Hepatocyte (in vitro differentiated cells): ENCODE results near the gene METTL6. TPM values are rescaled to one million over a fixed set of nuclear protein-coding genes. Genes with fewer than 3 reads are reported as not detected.

Source experiments
- DNase-seq: peaks from one replicate; pipeline ENCODE4 v3.0.0-alpha.2; 2016; ENCODE audit warnings: low spot score
- H2AFZ ChIP-seq: fragments of 200-600 bp; sonication (generic); 2 replicates; pipeline ENCODE4 v1.6.0; 2016; ENCODE audit warnings: antibody characterized with exemption, mild to moderate bottlenecking
- H3K27ac ChIP-seq: fragments of 200-600 bp; sonication (generic); 2 replicates; pipeline ENCODE4 v1.5.1; 2016; ENCODE audit warnings: mild to moderate bottlenecking
- H3K27me3 ChIP-seq: fragments of 200-600 bp; sonication (generic); 2 replicates; pipeline ENCODE4 v1.6.1; 2016
- H3K36me3 ChIP-seq: fragments of 200-600 bp; sonication (generic); replicated peaks from 2 replicates; pipeline ENCODE4 v1.5.1; 2016; ENCODE audit warnings: low read depth; ENCODE audit not compliant: insufficient read depth
- H3K4me1 ChIP-seq: fragments of 200-600 bp; sonication (generic); 2 replicates; pipeline ENCODE4 v1.5.1; 2016; ENCODE audit warnings: mild to moderate bottlenecking, moderate library complexity; ENCODE audit not compliant: insufficient read depth
- H3K4me2 ChIP-seq: fragments of 200-600 bp; sonication (generic); 2 replicates; pipeline ENCODE4 v1.6.0; 2016
- H3K4me3 ChIP-seq: fragments of 200-600 bp; sonication (generic); 2 replicates; pipeline ENCODE4 v1.5.1; 2016; ENCODE audit warnings: mild to moderate bottlenecking
- H3K79me2 ChIP-seq: fragments of 200-600 bp; sonication (generic); 2 replicates; pipeline ENCODE4 v1.6.0; 2017; ENCODE audit warnings: mild to moderate bottlenecking
- H3K9me2 ChIP-seq: fragments of 200-600 bp; sonication (generic); replicated peaks from 2 replicates; pipeline ENCODE4 v1.6.0; 2017; ENCODE audit warnings: mild to moderate bottlenecking; ENCODE audit not compliant: insufficient read depth
- H3K9me3 ChIP-seq: fragments of 200-600 bp; sonication (generic); 2 replicates; pipeline ENCODE4 v1.5.1; 2016; ENCODE audit warnings: low read depth, mild to moderate bottlenecking
- H4K20me1 ChIP-seq: fragments of 200-600 bp; sonication (generic); 2 replicates; pipeline ENCODE4 v1.6.0; 2016; ENCODE audit warnings: mild to moderate bottlenecking; ENCODE audit not compliant: insufficient read depth, poor library complexity, severe bottlenecking
- CTCF ChIP-seq: fragments of 200-600 bp; sonication (generic); IDR thresholded peaks from 2 replicates; pipeline ENCODE4 v1.5.1; 2016; ENCODE audit warnings: antibody characterized with exemption, mild to moderate bottlenecking; ENCODE audit not compliant: poor library complexity
- EZH2 ChIP-seq: fragments of 200-600 bp; sonication (generic); IDR thresholded peaks from 2 replicates; pipeline ENCODE4 v1.6.1; 2016; ENCODE audit warnings: antibody characterized with exemption, mild to moderate bottlenecking, borderline replicate concordance
- EZH2phosphoT487 ChIP-seq: fragments of 200-600 bp; sonication (generic); IDR thresholded peaks from one replicate; pipeline ENCODE4 v1.6.1; 2018; ENCODE audit warnings: antibody characterized with exemption, mild to moderate bottlenecking, low read depth, moderate library complexity; ENCODE audit not compliant: unreplicated experiment, severe bottlenecking
- WGBS: methylation state at CpG from one replicate; pipeline ENCODE4 v1.1.6; 2016; ENCODE audit warnings: low lambda C conversion rate; ENCODE audit errors: missing lambda C conversion rate; 5-methylcytosine and 5-hydroxymethylcytosine counted together
- polyA plus RNA-seq: library from polyadenylated mRNA; unstranded; fragments of >200 nt; fragmentation: Nextera tagmentation; extraction: Ambion mirVana; gene quantifications from 2 replicates; pipeline ENCODE4 v1.2.1, GENCODE V29; 2016
- total RNA-seq: library from RNA; depleted of rRNA; stranded (reverse); fragments of >200 nt; gene quantifications from 2 replicates; pipeline ENCODE4 v1.2.3, GENCODE V29; 2014

METTL6 gene
- total and polyA plus RNA-seq, 2 experiments from 2014 or later, result 13.4 to 21.4 TPM

GRCh38 chr3:15433531-15433930 is 6.2 kb upstream of the METTL6 start:
- no peak for TF ChIP-seq EZH2phosphoT487

GRCh38 chr3:15431256-15431837 is 4.0 kb upstream of the METTL6 start:
- Histone ChIP-seq H3K9me2 (no peaks in the 10 kb centered on the region), H3K36me3 (no peaks in the 10 kb centered on the region), H2AFZ (no peak overlapping the region), H3K27ac (no peak overlapping the region), H3K4me2 (no peak overlapping the region), H3K4me3 (no peak overlapping the region), H3K4me1 (peaks cover 17% of the 10 kb centered on the region), H3K79me2 (peaks cover 57% of the 10 kb centered on the region), H3K27me3 (no peaks in the 10 kb centered on the region), H3K9me3 (no peaks in the 10 kb centered on the region), H4K20me1 (peaks cover 17% of the 10 kb centered on the region)
- TF ChIP-seq CTCF (no peak), EZH2phosphoT487 (no peak), EZH2 (no peak)
- DNase-seq, result no peak
- 93% methylated on average over 3 of the region's 3 CpGs for WGBS

More at GRCh38 chr3:15433531-15433930, 6.2 kb upstream of the METTL6 start:
- Histone ChIP-seq H3K9me3 (no peaks in the 10 kb centered on the region), H3K27me3 (no peaks in the 10 kb centered on the region), H3K36me3 (no peaks in the 10 kb centered on the region), H2AFZ (no peak overlapping the region), H3K27ac (no peak overlapping the region), H3K4me3 (no peak overlapping the region), H3K9me2 (no peaks in the 10 kb centered on the region), H3K4me2 (no peak overlapping the region), H4K20me1 (peaks cover 17% of the 10 kb centered on the region), H3K79me2 (peaks cover 38% of the 10 kb centered on the region), H3K4me1 (peaks cover 13% of the 10 kb centered on the region)
- 100% methylated on average over 1 of the region's 1 CpG for WGBS
- DNase-seq, result no peak

- 66% methylated on average over 1 of the region's 1 CpG for WGBS
- H3K9me2 ChIP-seq, result no peaks in the 10 kb centered on the region
- H3K36me3 ChIP-seq, result no peaks in the 10 kb centered on the region
- no peaks in the 10 kb centered on the region for H3K27me3 ChIP-seq
- DNase-seq, result no peak
- no peaks in the 10 kb centered on the region for H3K9me3 ChIP-seq
- peaks cover 64% of the 10 kb centered on the region for H3K79me2 ChIP-seq
- H3K4me3 ChIP-seq, result no peak overlapping the region
- TF ChIP-seq EZH2phosphoT487 (no peak), EZH2 (no peak), CTCF (no peak)
- peaks cover 17% of the 10 kb centered on the region for H4K20me1 ChIP-seq
- no peak overlapping the region for H3K4me2 ChIP-seq
- H3K27ac ChIP-seq, result no peak overlapping the region
- H2AFZ ChIP-seq, result no peak overlapping the region
- peaks cover 25% of the 10 kb centered on the region for H3K4me1 ChIP-seq
Measured at GRCh38 chr3:15430624-15431023, 3.3 kb upstream of the METTL6 start.

GRCh38 chr3:15429080-15429479 is 1.7 kb upstream of the METTL6 start:
- 96% methylated on average over 6 of the region's 6 CpGs for WGBS
- H3K4me1 ChIP-seq, result peaks cover 28% of the 10 kb centered on the region

More at GRCh38 chr3:15429080-15429479, 1.7 kb upstream of the METTL6 start:
- peak overlapping the region; percentile 90 for H3K4me3 ChIP-seq
- H2AFZ ChIP-seq, result no peak overlapping the region
- DNase-seq, result no peak
- TF ChIP-seq EZH2, result no peak
- TF ChIP-seq CTCF, result no peak
- H3K4me2 ChIP-seq, result peak overlapping the region; percentile 95
- no peaks in the 10 kb centered on the region for H3K9me3 ChIP-seq
- H3K79me2 ChIP-seq, result peaks cover 70% of the 10 kb centered on the region
- H4K20me1 ChIP-seq, result peaks cover 17% of the 10 kb centered on the region
- no peaks in the 10 kb centered on the region for H3K36me3 ChIP-seq
- H3K9me2 ChIP-seq, result no peaks in the 10 kb centered on the region
- H3K27me3 ChIP-seq, result no peaks in the 10 kb centered on the region
- no peak overlapping the region for H3K27ac ChIP-seq
